ENCODE measurements around the gene KRTAP12-3. TPM values are rescaled to one million over a fixed set of nuclear protein-coding genes. Genes with fewer than 3 reads are reported as not detected.
"Not testable (repeated sequence)": the region's sequence is repeated elsewhere in the genome, so short reads cannot be mapped to it uniquely, and the experiment has no call there.

Gene KRTAP12-3
- total RNA-seq, 2 experiments from 2014 or later: not detected

DNA sequence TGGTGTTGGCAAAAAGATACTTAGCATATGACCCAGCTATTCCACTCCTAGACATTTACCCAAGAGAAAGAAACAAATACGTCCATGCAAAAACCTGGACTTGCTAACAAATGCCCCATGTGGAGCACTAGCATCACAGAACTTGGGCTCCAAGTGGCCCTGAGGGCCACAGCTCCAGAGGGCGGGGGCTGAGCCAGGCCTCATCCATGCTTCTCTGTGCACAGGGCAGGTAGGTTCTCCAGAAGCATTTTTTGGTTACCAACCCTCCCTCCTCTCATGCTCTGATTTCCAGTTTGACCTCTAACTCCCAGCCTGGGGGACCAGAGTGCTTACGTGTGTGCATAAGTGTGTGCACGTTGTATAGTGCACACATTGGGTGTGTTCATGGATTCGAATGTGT lies 7.0 kb downstream of the KRTAP12-3 start:
- ChIA-PET CTCF (no interaction called here), POLR2A (no interaction called here)

DNA sequence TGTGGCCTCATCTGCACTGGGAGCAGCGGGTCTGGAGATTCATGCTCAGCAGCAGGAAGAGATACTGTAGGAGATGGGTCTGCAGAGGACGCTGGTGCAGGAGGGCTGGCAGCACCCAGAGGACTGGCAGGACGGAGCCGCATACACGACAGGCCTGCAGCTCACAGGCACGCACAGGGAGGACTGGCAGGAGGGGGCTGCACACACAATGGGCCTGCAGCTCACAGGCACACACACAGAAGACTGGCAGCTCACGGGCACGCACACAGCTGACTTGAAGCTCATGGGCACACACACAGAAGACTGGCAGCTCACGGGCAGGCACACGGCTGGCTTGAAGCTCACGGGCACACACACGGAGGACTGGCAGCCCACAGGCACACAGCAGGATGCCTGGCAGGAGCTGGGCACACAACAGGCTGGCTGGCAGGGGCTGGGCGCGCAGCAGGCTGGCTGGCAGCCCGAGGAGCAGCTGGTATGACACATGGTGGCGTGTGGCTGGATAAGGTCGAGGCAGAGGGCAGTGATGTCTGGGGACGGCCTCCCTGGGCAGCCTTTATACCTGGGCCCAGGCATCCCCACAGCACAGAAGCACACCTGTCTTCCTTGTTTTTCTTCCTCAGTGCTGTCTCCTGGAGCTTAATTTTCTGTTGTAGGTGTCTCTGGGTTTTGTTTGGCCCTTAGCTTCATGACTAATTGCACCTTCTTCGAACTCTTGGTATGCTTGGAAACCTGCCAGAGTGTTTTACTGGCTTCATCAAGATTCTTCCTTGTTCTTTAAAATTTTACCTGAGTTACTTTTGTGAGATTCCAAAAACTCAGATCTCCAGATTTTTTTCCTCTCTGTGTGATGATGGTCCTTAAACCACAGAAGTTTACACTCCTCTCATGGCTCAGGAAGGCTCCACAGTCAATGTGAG lies 8.9 kb downstream of the KRTAP12-3 start, which contains the start of gene KRTAP12-2:
KRTAP12-2 (minus strand) TSS at position 527 of the 920 bp plus-strand sequence; CDS start at position 486, 41 bp downstream.
- ChIA-PET CTCF (no interaction called here), POLR2A (no interaction called here)
- Mint-ChIP-seq H3K9me3 (peaks cover 23% of the 10 kb centered on the region), H3K4me3 (no peak within 1 kb of the TSS), H3K36me3 (ENCODE audit: low read depth) (peaks cover 11% of the 10 kb centered on the region), H3K27ac (no peak within 1 kb of the TSS), H3K27me3 (peaks cover 46% of the 10 kb centered on the region), H3K4me1 (no peaks in the 10 kb centered on the region)
- no peak for DNase-seq

More for the DNA sequence above, 7.0 kb downstream of the KRTAP12-3 start:
- H3K9me3 Mint-ChIP-seq: peaks cover 19% of the 10 kb centered on the region
- no peak for DNase-seq
- peaks cover 4% of the 10 kb centered on the region for H3K4me1 Mint-ChIP-seq
- H3K36me3 Mint-ChIP-seq (ENCODE audit: low read depth): peaks cover 16% of the 10 kb centered on the region
- peaks cover 41% of the 10 kb centered on the region for H3K27me3 Mint-ChIP-seq
- no peak overlapping the region for H3K27ac Mint-ChIP-seq
- H3K4me3 Mint-ChIP-seq: no peak overlapping the region

DNA sequence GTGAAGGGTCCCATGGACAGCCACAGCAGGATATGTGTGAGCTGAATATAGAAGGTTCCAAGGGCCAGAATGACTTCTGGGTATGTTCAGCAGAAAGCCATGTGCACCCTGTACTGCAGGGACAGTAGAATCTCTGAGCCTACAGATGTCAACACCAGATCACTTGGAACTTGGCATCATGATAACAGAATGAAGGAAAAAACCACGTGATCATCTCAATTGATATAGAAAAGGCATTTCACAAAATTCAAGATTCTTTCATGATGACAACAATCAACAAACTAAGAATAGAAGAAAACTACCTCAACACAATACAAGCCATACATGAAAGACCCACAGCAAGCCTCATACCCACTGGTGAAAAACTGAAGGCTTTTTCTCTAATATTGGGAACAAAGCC lies 9.9 kb downstream of the KRTAP12-3 start:
- Mint-ChIP-seq H3K27ac (no peak overlapping the region), H3K36me3 (ENCODE audit: low read depth) (peaks cover 12% of the 10 kb centered on the region), H3K27me3 (peaks cover 40% of the 10 kb centered on the region), H3K9me3 (peaks cover 29% of the 10 kb centered on the region), H3K4me3 (no peak overlapping the region), H3K4me1 (no peaks in the 10 kb centered on the region)
- POLR2A ChIA-PET: no interaction called here
- DNase-seq: no peak
- CTCF ChIA-PET: no interaction called here

DNA sequence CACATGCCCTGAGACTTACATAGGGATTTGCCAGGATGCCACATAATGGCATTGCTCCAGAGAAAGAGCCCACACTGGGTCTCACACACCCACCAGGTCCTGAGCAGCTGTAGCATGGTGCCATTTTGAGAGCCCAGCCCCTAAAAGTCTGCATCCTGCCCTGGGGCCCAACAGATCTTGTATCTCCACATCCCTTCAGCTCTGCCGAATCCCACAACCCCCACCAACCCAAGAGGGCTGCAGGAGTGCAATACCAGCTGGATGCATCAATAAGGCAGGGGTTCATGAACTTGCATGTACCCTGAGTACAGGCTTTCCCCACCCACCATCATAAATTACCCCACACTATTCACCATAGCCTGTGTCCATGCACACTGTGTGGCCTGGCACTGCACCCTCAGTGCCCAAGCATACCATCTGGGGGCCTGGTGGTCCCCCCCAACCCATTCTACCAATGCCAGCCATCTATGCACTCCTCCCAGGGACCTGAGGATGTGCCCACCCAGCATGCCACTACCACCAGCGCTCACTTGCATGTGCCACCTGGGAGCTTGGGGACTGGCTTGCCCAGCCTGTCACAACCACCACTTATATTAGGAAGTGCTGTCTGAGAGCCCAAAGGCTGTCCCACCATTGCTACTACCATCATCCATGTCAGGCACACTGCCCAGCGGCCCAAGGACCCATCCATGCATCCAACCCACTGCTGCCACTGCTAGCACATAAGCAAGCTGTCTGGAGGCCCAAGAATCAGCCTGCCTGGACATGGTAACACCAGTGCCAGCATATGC lies 13.1 kb downstream of the KRTAP12-3 start:
- Mint-ChIP-seq H3K27ac (no peak overlapping the region), H3K4me3 (no peak overlapping the region), H3K27me3 (peaks cover 38% of the 10 kb centered on the region), H3K9me3 (peaks cover 29% of the 10 kb centered on the region), H3K36me3 (ENCODE audit: low read depth) (peaks cover 12% of the 10 kb centered on the region), H3K4me1 (no peaks in the 10 kb centered on the region)
- ChIA-PET CTCF (no interaction called here), POLR2A (interaction anchor here (1.6 kb wide), 1 partner anchor 13 kb away, joined by 4 read pairs; the partner anchor contains the start of gene KRTAP12-3)
- no peak for DNase-seq

DNA sequence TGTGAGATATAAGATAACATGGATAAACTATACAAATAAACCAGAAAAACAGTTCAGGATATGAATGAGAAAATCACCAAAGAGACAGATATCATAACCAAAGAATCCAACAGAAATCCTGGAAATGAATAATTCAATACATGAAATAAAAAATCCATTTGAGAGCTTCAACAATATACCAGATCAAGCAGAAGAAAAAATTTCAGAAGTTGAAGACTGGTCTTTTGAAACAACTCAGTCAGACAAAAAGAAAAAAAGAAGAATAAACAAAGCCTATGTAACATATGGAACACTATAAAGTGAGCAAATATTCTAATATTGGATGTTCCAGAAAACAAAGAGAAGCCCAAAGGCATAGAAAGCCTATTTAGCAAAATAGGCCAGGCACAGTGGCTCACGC lies 14.2 kb downstream of the KRTAP12-3 start:
- CTCF ChIA-PET: no interaction called here
- Mint-ChIP-seq H3K27me3 (peaks cover 38% of the 10 kb centered on the region), H3K4me1 (no peaks in the 10 kb centered on the region), H3K9me3 (peaks cover 30% of the 10 kb centered on the region), H3K36me3 (ENCODE audit: low read depth) (peaks cover 12% of the 10 kb centered on the region), H3K27ac (no peak overlapping the region), H3K4me3 (no peak overlapping the region)
- no peak for DNase-seq
- POLR2A ChIA-PET: no interaction called here

DNA sequence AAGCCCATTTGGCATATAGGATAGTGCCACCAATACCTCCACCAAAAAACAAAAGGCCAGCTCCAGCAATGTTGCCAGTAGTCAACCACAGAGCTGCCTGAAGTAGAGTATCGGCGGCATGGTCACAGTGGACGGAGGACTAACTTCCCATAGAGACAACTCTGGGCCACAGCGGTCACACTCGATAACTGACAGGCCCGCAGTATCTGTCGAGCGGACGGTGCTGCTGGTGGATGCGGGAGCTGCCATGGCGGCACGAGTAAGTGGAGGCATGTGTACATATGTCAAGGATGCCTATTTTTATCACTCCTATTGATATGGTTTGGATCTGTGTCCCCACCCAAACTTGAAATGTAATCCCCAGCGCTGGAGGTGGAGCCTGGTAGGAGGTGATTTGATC lies 20.1 kb downstream of the KRTAP12-3 start:
- peaks cover 7% of the 10 kb centered on the region for H3K9me3 Mint-ChIP-seq
- CTCF ChIA-PET: no interaction called here
- no peak overlapping the region for H3K27ac Mint-ChIP-seq
- POLR2A ChIA-PET: no interaction called here
- peaks cover 27% of the 10 kb centered on the region for H3K27me3 Mint-ChIP-seq
- H3K36me3 Mint-ChIP-seq (ENCODE audit: low read depth): peaks cover 1% of the 10 kb centered on the region
- no peak for DNase-seq
- H3K4me1 Mint-ChIP-seq: no peaks in the 10 kb centered on the region
- H3K4me3 Mint-ChIP-seq: no peak overlapping the region

DNA sequence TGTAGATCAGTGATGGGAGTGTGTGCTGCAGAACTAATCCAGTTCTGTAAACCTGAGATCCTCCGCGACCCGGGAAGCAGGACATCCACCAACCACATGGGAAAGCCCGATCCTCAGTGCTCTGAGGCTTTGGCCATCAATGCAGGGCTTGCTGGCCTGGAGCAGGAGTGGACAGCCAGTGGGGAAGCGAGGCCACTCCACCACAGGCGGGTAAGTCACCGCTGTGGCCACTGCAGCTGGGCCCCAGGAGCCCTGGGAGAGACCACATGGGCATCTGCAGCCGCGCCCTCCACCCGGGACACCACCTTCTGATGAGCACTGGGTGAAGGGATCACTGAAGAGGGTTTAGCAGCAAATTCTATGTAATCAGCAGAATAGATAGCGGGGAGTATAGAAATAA lies 23.4 kb downstream of the KRTAP12-3 start:
- Mint-ChIP-seq H3K4me3 (no peak overlapping the region), H3K36me3 (ENCODE audit: low read depth) (no peaks in the 10 kb centered on the region), H3K27ac (no peak overlapping the region), H3K9me3 (no peaks in the 10 kb centered on the region), H3K4me1 (peaks cover 4% of the 10 kb centered on the region), H3K27me3 (peaks cover 21% of the 10 kb centered on the region)
- DNase-seq: no peak
- ChIA-PET POLR2A (no interaction called here), CTCF (no interaction called here)

DNA sequence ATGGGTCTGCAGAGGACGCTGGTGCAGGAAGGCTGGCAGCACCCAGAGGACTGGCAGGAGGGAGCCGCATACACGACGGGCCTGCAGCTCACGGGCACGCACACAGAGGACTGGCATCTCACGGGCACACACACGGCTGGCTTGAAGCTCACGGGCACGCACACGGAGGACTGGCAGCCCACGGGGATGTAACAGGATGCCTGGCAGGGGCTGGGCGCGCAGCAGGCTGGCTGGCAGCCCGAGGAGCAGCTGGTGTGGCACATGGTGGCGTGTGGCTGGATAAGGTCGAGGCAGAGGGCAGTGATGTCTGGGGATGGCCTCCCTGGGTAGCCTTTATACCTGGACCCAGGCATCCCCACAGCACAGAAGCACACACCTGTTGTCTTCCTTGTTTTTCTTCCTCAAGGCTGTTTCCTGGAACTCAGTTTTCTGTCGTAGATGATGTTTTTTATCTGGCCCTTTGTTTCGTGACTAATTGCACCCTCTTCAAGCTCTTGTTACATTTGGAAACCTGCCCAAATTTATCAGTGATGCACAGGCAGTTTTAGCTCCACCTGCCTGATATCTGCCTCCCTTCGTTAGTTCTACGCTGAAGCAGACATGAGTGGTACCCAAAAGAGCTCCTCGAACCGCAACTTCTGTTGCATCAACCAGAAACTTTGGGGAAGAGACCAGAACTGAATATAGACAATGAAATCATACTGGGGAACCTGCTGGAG lies 24.3 kb downstream of the KRTAP12-3 start, which contains the start of gene KRTAP12-1:
KRTAP12-1 (minus strand) TSS at position 303 of the 719 bp plus-strand sequence; CDS start at position 263, 40 bp downstream.
- Mint-ChIP-seq H3K27me3 (peaks cover 17% of the 10 kb centered on the region), H3K9me3 (no peaks in the 10 kb centered on the region), H3K36me3 (ENCODE audit: low read depth) (no peaks in the 10 kb centered on the region), H3K27ac (no peak within 1 kb of the TSS), H3K4me3 (no peak within 1 kb of the TSS), H3K4me1 (peaks cover 10% of the 10 kb centered on the region)
- CTCF ChIA-PET: no interaction called here
- POLR2A ChIA-PET: no interaction called here
- no peak for DNase-seq

DNA sequence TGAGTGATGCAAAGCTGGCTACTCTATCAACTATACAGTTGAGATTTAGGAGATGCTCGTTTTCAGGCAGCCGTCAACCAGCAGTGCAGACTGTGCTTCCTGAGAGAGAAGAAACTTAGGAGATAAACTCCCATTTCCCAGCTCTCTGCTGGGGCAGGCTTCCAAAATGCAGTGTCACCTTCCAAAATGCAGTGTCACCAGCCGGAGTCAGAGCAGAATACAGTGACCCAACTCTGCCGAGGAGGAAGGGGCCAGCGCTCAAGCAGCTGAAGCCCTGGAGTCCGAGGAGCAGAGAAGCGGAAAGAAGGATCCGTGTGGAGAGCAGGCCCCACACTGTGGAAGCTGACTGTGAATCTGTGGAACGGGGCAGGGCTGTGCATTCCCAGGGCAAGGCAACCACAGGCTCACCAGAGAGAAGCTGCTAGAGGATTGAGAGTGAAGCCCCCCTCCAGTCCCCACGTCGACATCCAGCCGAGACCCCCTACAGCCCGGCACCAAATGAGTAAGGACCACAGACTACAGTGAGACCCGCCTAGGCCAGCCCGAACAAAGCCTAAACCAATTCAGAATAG lies 24.9 kb downstream of the KRTAP12-3 start:
- Mint-ChIP-seq H3K27me3 (peaks cover 20% of the 10 kb centered on the region), H3K4me1 (peaks cover 10% of the 10 kb centered on the region), H3K4me3 (no peak overlapping the region), H3K36me3 (ENCODE audit: low read depth) (no peaks in the 10 kb centered on the region), H3K27ac (no peak overlapping the region), H3K9me3 (no peaks in the 10 kb centered on the region)
- ChIA-PET CTCF (no interaction called here), POLR2A (no interaction called here)
- no peak for DNase-seq

DNA sequence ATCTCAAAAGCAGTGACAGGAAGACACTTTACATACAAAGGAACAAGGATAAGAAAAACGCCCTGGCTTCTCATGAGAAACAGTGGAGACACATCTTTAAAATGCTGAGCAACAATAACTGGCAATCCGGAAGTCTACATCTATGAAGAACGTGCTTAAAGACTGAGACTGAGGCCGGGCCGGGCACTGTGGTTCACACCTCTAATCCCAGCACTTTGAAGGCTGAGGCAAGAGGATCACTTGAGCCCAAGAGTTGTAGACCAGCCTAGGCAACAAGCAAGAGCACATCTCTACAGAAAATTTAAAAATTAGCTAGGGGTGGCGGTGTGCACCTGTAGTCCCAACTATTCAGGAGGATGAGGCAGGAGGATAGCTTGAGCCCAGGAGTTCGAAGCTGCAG lies 26.3 kb downstream of the KRTAP12-3 start:
- CTCF ChIA-PET: no interaction called here
- POLR2A ChIA-PET: no interaction called here

DNA sequence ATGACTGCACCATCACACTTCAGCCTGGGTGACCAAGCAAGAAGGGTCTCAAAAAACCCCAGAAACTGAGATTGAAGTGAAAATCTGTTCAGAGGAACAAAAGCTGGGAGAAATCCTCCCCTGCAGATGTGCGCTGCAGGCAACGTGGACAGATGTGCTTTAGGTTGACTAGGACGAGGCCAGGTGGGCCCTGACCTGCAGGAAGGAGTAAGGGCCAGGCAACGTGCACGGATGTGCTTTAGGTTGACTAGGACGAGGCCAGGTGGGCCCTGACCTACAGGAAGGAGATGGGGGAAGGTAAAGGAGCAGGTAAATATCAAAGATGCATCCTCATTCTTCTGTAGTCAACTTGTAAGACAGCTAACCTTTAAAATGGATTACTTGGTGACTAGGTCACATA lies 26.8 kb downstream of the KRTAP12-3 start:
- Mint-ChIP-seq H3K36me3 (ENCODE audit: low read depth) (no peaks in the 10 kb centered on the region), H3K4me1 (peaks cover 10% of the 10 kb centered on the region), H3K4me3 (no peak overlapping the region), H3K9me3 (no peaks in the 10 kb centered on the region), H3K27ac (no peak overlapping the region), H3K27me3 (peaks cover 18% of the 10 kb centered on the region)
- DNase-seq: no peak
- ChIA-PET CTCF (no interaction called here), POLR2A (interaction anchor here (0.5 kb wide), 1 partner anchor 10 kb away, joined by 3 read pairs; no protein-coding TSS in a partner anchor)

More for the DNA sequence above, 26.3 kb downstream of the KRTAP12-3 start:
- Mint-ChIP-seq H3K4me3 (no peak overlapping the region), H3K9me3 (no peaks in the 10 kb centered on the region), H3K27me3 (peaks cover 21% of the 10 kb centered on the region), H3K4me1 (peaks cover 10% of the 10 kb centered on the region), H3K27ac (no peak overlapping the region), H3K36me3 (ENCODE audit: low read depth) (no peaks in the 10 kb centered on the region)
- DNase-seq: no peak

DNA sequence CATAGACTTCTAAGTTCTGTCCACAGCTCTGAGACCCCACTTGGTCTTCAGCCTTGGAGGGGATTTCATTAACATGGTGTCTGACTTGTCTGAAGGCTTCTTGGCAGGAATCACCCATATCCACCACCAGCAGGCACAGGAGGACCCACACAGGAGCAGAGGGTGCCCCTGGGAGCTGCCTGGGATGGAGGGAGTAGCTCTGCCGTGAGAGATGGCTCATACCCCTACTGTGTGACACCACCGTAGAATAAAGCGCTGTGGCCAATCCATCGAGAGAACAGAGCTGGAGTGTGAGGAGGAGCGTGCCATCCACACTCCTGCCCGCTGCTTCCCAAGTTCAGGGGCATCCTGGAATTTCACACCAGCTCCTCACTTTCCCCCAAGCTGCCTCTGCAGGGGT lies 27.3 kb downstream of the KRTAP12-3 start:
- peaks cover 10% of the 10 kb centered on the region for H3K4me1 Mint-ChIP-seq
- POLR2A ChIA-PET: interaction anchor here (0.5 kb wide), 1 partner anchor 11 kb away, joined by 3 read pairs; no protein-coding TSS in a partner anchor
- H3K9me3 Mint-ChIP-seq; CTCF ChIA-PET; H3K4me3 Mint-ChIP-seq; DNase-seq; H3K36me3 Mint-ChIP-seq (ENCODE audit: low read depth); H3K27ac Mint-ChIP-seq: not testable (repeated sequence)
- peaks cover 15% of the 10 kb centered on the region for H3K27me3 Mint-ChIP-seq
